A673 (cell line): Measurements from ENCODE around the gene FASTKD2.

Experiments
- CTCF ChIP-seq: fragments of 300-800, 200-600 bp; sonication (generic); conservative IDR thresholded peaks from 2 replicates; pipeline ENCODE4 v1.5.1; 2017; ENCODE audit warnings: low read depth, mild to moderate bottlenecking, antibody characterized with exemption, low read length, moderate library complexity, mixed read lengths
- EZH2 ChIP-seq: fragments of 200-600 bp; sonication (generic); IDR thresholded peaks from 2 replicates; pipeline ENCODE4 v1.6.1; 2017; ENCODE audit warnings: borderline replicate concordance, low read depth, mild to moderate bottlenecking, mixed read lengths, antibody characterized with exemption, low read length; ENCODE audit not compliant: poor library complexity, severe bottlenecking

DNA sequence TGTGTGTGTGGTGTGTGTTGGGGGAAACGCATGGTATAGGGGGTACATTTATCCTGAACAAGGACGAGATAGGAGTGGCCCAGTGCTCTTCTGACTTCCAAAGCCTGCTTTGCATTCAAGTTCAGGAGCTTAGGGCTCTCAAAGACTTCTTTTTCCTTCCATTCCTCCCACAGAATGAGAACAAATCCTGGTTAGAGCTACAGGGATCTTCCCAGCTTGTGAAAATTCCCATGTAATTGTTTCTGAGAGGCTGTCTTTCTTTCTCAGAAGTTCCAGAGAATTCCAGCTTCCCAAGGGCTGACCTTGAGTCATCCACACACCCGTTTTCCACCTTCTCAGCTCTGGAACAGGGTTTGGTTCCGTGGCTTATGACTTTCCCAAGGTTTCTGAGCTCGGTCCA lies 38.9 kb downstream of the FASTKD2 start:
- no peak for TF ChIP-seq CTCF
- no peak for TF ChIP-seq EZH2
